AG08396 (cell line): ENCODE results near the gene NRCAM.
"Not testable (repeated sequence)": the region's sequence is repeated elsewhere in the genome, so short reads cannot be mapped to it uniquely, and the experiment has no call there.

ENCODE experiments used
- DNase-seq: peaks from one replicate; pipeline ENCODE4 v3.0.0; 2012; ENCODE audit warnings: low spot score, mixed read lengths

NRCAM gene

GRCh38 chr7:108455998-108456677 lies at the start of gene NRCAM:
NRCAM (minus strand) TSS chr7:108456436; CDS start chr7:108240064, 216,372 bp downstream.
- peak; percentile 40 for DNase-seq

GRCh38 chr7:108504576-108504975 lies 48.3 kb upstream of the NRCAM start:
- not testable (repeated sequence) for DNase-seq

GRCh38 chr7:108503112-108504026 lies 47.1 kb upstream of the NRCAM start:
- no peak for DNase-seq

GRCh38 chr7:108499566-108499965 lies 43.3 kb upstream of the NRCAM start:
- DNase-seq, result no peak

- no peak for DNase-seq
Observed at GRCh38 chr7:108498481-108498880, 42.2 kb upstream of the NRCAM start.

- peak; percentile 27 for DNase-seq
Observed at GRCh38 chr7:108497082-108497725, 41.0 kb upstream of the NRCAM start.

GRCh38 chr7:108492742-108493141 lies 36.5 kb upstream of the NRCAM start:
- no peak for DNase-seq

- DNase-seq, result no peak
Observed at GRCh38 chr7:108488768-108489538, 32.7 kb upstream of the NRCAM start.

- DNase-seq, result no peak
Observed at GRCh38 chr7:108487646-108488045, 31.4 kb upstream of the NRCAM start.

GRCh38 chr7:108486291-108486966 lies 30.2 kb upstream of the NRCAM start:
- DNase-seq, result no peak

GRCh38 chr7:108484137-108484536 lies 27.9 kb upstream of the NRCAM start:
- no peak for DNase-seq

- DNase-seq, result no peak
Observed at GRCh38 chr7:108480311-108480710, 24.1 kb upstream of the NRCAM start.

GRCh38 chr7:108479751-108480150 lies 23.5 kb upstream of the NRCAM start:
- no peak for DNase-seq

GRCh38 chr7:108479118-108479517 lies 22.9 kb upstream of the NRCAM start:
- no peak for DNase-seq

- no peak for DNase-seq
Observed at GRCh38 chr7:108468246-108468645, 12.0 kb upstream of the NRCAM start.

- no peak for DNase-seq
Observed at GRCh38 chr7:108467391-108467790, 11.2 kb upstream of the NRCAM start.

GRCh38 chr7:108466322-108466721 lies 10.1 kb upstream of the NRCAM start:
- DNase-seq, result not testable (repeated sequence)

- DNase-seq, result no peak
Observed at GRCh38 chr7:108464743-108465142, 8.5 kb upstream of the NRCAM start.

- no peak for DNase-seq
Observed at GRCh38 chr7:108463613-108464012, 7.4 kb upstream of the NRCAM start.

GRCh38 chr7:108461840-108462239 lies 5.6 kb upstream of the NRCAM start:
- DNase-seq, result no peak

- no peak for DNase-seq
Observed at GRCh38 chr7:108460964-108461363, 4.7 kb upstream of the NRCAM start.
